CD4-positive, alpha-beta T cell treated with Interleukin-6 for 4 hours (primary cell): ENCODE measurements around the gene SYTL2.
A peak's percentile ranks its signal among the peaks of the same experiment; 100 is the strongest.

Experiments
- DNase-seq: peaks from one replicate; pipeline ENCODE4 v3.0.0-alpha.2; 2020; ENCODE audit warnings: mixed read lengths

SYTL2 gene

DNA sequence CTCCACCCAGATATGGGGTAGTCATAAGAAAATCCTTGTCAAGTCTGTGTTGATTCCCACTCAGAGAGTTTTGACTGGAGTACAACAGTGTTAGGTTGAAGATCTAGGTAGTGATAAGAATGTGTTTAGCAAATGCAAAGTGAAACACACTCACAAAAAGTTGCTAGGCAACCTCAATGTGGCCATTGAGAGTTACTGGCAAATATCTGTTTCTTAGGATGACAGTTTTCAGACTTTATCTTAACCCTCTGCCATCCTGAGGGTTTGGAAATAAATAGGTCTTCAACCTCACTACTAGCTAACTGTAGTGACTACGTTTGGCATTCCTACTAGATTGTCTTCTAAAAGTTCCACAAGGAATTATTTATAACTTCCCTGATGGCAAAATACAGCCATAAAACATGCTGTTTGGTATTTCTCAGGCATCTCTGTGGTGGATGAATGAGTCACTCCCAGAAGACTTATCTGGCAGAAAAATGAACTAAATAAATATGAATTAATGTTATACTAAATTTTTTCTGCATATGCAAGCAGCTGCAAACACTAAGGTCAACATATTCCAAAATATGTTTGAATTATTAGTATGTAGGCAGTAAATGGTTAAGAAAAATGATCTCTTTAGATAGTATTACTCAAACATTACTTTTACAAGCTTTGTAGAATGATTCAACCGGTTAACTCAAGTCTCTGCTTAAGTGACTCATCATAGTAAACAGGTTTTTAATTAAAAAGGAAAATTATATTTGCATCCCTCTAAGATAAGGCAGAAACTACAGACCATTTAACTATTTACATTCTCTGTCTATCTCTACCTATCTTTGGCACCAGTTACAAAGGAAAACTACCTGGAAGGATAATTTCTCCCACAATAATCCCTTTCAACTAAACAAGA lies 17.1 kb upstream of the SYTL2 start:
- DNase-seq, result peak; percentile 26

DNA sequence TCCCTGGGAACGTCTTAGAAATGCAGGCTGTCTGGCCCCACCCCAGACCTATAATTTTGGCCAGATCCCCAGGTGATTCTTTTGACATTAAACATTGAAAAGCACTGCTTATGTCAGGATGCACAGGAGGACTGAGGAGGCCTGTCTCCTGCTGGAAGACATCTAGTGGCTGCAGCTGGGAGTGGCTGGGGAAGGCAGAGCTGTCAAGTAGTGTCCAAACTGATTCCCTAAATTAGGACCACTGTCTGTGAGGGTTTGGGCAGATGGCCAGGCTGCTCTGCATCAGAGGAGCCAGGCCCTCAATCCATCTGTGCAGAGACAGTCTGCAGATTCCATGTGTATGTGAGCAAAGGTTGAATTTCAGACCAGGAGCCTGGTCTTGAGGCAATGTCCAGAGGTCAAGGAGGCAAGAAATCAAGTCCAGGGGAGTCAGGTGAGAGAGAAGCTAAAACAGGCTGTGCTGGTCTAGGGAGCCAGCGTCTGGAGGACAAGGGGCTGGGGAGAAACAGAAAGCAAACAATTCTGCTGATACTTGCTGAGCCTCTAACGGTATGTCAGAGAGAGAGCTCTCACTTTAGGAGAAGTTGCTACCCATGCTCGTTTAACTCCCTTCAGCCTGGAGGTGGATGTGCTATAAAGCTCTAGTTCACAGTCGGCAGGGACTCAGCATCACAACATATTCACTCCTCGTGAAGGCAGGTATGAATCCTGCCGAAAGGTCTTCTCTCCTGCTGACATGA lies 15.3 kb upstream of the SYTL2 start:
- DNase-seq, result peak; percentile 44

DNA sequence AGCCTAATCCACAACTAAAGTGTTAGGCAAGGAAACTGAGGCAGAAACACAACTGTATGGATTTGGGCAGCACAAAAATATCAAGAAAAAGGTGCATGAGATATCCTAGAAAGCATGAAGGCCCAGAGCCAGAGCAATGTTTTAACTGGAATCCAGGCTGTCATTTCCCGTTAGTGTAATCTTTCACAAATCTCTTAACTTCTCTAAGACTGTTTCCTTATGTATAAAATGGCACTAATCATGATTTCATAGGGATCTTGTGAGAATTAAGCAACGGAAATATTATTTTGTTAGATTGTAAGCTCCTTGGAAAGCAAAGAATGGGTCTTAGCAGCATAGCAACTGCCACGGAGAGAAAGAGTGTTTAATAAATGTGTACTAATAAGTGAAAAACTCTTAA lies 14.7 kb upstream of the SYTL2 start:
- DNase-seq, result no peak

DNA sequence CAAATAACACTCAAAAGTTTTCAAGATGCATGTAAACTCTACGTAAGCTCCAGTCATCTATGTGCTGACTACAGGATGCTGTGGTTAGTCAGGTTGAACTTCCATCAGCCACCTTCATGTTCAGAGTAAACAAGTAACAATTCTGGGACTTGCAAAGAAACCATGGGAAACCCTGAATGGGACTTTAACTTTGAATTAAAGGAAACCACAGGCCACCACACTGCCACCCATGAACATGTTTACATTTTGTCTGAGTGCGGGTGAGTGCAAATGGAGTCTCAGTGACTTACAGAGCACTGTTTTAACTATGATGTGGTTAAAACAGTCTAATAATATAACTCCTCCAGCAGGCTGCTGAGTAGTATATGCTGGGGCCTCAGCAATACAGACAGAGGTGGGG lies 12.9 kb upstream of the SYTL2 start:
- peak; percentile 73 for DNase-seq

DNA sequence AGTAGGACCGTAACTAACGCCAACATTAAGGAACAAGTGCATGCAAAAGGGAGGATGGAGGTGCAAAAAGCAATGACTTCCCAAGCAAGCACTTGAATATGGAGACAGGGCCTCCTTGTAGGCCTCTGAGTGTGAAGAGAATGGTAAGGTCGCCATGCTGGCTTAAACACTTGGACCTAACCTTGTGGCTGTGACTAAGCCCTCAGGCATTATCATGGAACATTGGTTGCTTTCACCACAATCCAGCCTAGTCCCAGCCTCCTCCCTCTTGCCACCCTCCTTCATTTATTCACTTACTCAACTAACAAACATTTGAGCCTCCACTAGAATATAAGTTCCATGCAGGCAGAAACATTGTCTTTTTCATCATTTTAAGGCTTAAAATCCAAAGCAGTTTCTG lies 11.9 kb upstream of the SYTL2 start:
- DNase-seq, result no peak

DNA sequence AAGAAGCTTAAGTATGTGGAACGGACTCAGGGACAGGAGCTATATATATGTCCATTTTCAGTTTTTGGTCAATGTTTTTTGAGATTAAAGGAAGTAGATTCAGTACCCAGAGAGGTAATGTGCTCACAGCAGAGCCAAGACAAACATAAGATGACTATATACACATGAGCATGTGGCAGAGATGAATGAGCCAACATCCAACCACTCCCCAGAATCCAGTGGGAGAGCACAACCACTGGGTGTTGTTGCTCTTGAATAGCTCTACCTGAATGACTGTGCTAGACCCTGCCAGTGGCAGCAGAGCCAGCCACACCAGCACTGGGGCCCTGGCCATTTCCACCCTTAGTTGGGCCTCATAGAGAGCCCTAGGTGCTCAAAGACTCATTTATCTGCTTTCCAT lies 10.7 kb upstream of the SYTL2 start:
- DNase-seq, result no peak

DNA sequence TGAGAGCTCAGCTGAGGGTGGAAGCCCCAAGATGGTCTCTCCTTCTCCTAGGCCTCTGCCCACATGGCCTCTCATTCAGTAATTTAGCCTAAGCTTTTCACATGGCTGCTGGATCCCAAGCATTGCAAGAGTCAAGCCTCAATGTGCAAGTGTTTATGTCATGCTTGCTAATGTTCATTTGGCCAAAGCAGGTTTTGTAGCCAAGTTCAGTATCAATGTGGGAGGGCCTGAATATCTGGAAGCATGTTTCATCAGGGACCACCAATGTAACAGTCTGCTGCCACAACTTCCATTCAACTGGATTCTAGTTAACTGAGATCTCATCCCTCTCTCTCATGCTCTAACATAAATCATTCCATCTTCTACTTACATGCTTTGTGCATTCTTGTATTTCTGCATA lies 8.5 kb upstream of the SYTL2 start:
- DNase-seq, result no peak

DNA sequence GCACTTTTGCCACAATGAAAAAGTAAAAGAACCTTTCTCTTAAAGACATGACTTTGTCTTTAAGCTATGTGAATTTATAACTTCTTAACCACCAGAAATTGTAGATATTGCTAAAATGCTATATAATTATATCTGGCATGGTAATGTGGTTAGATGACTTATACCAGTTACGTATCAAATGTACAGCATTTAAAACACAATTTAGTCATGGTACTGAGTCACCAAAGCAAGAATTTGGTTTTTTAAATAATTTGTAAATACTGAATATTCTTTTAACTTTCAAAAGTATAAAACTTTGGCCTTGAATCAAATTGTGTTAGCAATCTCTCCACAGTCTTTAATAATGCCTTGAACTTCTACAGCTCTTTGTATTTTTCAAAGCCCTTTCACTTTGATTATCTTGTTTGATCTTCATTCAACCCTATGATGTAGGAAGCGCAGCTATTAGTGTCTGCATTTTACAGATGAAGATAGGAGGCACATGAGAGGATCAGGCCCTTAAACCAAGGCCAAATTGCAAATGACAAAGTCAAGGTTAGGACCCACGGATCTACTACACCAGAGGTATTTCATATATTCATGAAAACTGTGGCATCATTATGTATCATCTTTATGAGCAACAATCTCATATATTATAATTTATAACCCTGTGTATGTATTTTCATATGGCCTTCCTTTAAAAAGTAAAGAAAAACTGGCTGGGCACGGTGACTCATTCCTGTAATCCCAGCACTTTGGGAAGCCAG lies 4.4 kb upstream of the SYTL2 start:
- no peak for DNase-seq

DNA sequence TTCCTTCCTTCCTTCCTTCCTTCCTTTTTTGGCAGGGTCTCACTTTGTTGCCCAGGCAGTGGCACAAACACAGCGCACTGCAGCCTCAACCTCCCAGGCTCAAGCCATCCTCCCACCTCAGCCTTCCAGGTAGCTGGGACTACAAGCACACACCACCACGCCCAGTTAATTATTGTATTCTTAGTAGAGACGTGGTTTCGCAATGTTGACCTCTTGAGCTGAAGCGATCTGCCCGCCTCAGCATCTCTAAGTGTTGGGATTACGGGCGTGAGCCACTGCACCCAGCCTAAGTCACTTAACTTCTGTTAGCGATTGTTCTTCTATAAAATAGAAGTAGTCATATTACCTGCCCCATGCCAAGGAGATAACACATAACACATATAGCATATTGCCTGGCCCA lies 2.8 kb upstream of the SYTL2 start:
- DNase-seq, result no peak

DNA sequence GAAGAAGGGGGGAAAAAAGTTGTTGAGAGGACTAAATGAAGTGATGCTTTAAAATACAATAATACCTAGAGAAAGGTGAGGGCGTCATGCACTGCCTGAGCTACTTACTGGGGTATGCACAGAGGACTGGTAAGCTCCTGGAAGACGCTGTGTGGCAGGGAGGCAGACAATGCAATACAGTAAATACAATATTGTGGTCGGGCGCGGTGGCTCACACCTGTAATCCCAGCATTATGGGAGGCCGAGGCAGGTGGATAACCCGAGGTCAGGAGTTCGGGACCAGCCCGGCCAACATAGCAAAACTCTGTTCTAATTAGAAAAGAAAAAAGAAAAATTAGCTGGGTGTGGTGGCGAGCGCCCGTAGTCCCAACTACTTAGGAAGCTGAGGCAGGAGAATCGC lies 683 bp upstream of the SYTL2 start:
- DNase-seq, result no peak

DNA sequence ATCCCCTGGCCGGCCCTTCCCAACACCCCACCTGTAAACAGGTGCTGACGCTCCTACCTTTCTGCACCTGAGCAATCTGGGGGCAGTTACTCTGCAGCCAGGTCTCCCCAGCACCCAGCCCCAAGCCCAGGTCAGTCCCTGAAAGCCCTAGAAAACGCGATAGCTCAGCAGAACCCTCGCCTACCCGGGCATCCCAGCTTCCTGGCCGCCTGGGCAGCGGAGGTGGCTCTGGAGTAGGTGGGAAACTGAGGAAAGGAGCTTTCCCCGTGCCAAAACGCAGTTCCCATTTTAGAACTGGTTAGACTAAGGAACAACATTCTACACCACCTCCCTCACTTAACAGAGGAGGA lies 445 bp downstream of the SYTL2 start:
- DNase-seq, result no peak

DNA sequence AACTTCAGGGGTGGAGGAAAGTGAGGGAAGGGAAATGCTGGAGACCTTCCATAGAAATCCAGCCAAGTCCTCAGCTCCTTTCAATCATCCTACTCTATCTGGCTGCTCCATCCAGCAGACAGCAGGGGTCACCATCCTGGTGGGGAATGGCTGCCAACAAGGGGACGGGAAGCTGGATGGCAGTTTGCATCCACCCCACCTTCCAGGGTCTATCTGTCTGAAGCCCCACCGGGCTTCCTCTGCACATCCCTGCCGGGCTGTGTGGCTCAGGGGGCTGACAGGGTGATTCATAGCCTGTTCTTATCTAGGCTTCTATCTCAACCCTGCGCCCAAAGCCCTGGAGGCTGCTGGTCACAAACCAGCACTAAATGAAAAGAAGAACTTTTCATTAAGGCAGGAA lies 1.1 kb downstream of the SYTL2 start:
- peak; percentile 47 for DNase-seq

DNA sequence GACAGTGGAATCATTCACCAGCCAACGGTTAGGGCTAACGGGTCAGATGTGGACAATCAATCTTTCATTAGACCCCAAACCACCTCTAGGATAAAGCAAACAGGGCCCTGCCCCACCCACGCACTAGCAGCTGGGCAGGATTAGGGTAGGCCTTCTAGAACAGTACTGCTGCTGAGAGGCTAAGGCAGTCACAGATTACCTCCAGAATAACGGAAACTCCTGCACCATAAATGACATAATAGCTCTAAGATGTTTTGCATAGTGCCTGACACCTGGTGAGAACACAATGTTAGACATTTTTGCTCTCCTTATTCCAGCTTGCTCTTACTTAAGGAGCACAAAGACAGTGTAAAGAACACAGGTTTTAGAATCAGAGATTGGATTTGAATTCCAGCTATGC lies 1.8 kb downstream of the SYTL2 start:
- peak; percentile 14 for DNase-seq

DNA sequence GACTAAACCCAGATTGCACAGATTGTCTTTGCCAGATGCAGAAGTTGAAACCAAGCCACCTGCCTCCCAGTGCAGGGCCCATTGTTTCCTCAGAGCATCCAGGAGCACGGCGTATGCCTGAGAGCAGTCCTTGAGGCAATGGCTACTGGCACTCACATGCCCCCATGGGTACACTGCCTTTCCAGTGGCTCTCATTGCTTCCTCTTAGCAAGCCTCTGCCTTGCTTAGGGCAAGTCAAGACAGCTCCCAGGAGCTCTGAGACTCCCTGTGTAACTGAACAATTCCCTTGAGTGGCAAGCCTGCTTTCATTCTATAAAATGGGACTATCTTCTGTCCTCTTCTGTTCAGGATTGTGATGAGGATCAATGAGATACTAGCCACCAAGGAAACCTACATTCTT lies 4.1 kb downstream of the SYTL2 start:
- no peak for DNase-seq

DNA sequence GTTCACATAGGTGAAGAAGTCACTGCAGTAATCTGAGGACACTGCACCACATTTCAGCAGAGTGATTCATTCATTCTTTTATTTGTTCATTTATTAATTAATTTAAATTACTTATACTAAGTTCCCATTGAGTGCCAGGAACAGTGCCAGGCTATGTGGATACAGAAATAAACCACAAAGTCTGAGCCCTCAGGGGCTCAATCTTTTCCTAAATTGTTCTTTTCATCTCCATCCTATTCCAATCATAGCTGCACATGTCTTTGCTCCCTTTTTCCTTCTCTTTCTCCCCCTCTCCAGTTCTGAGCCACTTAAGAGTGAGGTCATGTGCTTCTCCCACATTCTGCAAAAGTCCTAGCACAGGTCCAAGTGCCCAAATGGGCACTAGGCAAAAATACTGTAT lies 4.9 kb downstream of the SYTL2 start:
- DNase-seq, result no peak

DNA sequence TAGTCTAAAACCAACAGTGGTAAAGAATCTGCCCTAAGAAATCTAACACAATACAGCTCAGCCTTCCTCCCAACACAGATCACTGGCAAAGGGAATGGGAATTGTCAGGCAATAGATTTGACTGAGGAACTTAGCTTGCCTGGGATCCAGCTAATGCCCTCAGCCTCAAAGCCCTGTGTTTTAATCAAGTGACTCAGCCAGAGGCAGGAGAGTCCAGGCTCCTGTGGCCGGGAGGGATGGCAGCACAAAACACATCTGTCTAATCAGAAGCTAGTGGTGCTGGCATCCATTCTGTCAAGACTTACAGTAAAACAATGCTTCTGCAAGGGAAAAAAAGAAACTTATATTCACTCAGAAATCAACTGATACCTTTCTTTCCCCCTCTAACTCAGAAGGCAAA lies 5.6 kb downstream of the SYTL2 start:
- DNase-seq, result no peak

DNA sequence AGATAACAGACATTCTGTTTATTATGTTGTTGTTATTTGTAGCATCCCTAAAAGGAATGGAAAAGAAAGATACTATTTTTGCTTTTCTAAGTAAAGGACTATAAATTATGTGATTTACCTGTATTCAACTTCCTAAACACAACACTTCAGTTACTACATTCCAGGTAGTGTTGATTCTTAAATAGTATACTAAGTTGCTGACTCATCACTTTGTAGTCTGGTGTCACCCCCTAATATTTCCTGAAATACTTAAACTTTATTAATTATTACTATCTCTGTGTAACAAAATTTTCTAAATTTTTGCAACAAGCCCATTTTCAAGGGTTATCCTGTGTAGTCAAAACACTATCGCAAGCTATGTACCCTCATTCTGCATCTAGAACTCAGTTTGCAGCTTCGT lies 7.0 kb downstream of the SYTL2 start:
- DNase-seq, result no peak

DNA sequence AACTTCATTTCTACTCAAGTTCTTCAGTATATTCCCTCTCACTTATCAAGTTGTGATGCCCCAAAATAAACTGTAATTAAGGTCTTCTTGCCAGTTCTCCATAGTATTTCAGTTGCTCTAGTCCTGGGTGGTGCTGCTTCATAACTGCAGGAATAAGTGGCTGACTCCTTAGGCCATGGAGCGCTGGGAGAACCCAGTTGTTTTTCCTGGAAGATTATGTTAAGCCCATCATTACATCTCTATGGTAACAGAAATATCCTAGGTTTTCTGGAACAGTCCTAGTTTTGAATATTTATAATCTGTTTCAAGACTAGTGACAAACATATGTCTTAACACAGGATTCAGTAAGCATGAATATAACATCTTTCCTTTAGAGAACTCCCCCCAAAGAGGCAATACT lies 7.6 kb downstream of the SYTL2 start:
- DNase-seq, result no peak

DNA sequence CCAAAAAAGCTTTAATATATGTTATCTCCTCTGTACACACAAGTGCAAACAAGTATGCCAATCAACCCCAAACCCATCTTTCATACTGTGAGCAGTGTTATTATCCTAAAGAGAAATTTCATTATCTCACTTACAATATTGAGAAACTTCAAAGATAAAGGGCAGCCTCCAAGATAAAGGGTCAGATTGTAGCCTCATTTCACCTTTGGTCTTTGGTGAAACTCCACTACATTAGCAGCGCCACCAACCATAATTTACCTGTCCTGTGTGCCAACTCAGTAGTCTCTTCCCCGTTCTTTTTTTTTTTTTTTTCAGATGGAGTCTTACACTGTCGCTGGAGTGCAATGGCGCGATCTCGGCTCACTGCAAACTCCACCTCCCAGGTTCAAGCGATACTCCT lies 9.4 kb downstream of the SYTL2 start:
- DNase-seq, result no peak

DNA sequence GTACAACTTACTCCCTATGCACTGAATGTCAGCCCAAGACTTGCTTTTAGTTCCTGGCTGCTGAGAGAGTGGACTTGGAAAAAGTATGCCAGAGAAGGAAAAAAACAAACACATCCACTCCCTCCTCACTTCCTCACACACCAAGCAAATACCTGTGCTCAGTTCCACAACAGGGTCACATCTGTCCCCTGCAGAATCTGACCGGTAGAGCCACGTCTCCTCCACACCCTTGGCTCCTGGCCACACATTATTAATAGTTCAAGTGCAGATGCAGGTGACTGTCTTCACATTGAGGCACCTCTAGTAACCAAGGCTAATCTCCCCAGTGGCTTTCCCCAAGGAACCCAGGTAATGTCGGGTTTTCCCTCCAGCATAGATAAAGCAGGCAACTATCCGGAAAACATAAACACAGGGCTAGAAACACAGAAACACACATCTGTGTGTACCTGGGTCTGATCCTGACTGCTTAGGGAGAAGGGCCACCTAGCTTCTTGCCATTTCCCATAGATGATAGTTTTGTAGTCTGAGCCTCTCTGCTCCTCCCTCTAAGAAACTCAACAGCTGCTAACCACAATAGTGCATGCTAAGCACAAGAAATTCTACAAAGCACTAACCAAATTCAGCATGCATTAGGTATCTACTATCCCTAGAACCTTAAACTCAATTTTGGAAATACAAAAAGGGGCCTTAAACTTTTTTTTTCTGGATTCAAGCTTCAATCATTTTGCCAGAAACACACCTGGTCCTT lies 10.2 kb downstream of the SYTL2 start:
- no peak for DNase-seq

DNA sequence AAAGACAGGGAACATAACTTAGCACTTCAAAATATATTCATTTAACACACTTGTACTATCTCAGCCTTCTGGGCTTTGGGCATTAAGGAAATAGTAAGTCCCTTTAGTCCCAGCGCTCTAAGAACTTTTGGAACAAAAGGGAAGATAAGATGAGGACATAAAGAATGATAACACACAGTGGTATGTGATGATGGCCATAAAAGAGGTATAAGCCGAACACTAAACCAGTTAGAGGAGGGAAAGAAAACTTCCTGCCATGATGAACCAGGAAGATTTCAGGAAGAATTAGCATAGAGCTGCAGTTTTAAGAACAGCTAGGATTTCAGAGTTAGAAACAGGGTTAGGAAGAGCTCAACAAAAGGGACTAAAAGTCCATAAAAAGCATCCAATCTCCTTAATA lies 11.8 kb downstream of the SYTL2 start:
- no peak for DNase-seq

DNA sequence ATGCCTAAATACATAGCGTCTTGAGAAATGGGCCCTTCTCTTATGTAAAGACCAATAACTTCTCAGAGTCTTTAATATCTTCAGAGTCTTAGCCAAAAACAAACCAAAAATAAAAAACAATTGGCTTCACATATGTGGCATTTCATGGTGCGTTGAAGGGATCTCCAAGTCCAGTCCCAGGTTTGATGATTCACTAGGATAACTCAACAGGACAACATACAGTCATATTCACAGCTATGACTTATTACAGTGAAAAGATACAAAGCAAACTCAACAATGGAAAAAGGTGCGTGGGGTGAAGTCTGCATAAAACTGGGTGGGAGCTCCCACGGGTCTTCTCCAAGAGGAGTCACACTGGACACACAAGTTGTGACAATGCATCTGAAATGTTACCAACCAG lies 12.6 kb downstream of the SYTL2 start:
- no peak for DNase-seq
